D721Med (cell line): Measurements from ENCODE around the gene TBC1D22A.

ENCODE experiments used
- DNase-seq: peaks from one replicate; pipeline ENCODE4 v3.0.0; 2011; ENCODE audit warnings: low spot score; ENCODE audit not compliant: insufficient read length
- FAIRE-seq: peaks from 2 replicates; lab custom pipeline; 2011; peaks lifted over from hg19 to GRCh38; lab: Jason Lieb, UNC
- CTCF ChIP-seq: IDR thresholded peaks from 2 replicates; pipeline ENCODE4 v1.5.1; 2012; ENCODE audit warnings: mild to moderate bottlenecking, control low read depth; ENCODE audit not compliant: insufficient read depth; ENCODE audit errors: missing control alignments

TBC1D22A gene

GRCh38 chr22:46824344-46824909 is 62.0 kb downstream of the TBC1D22A start:
- FAIRE-seq (no peak), DNase-seq (no peak)

GRCh38 chr22:46824980-46825544 is 62.6 kb downstream of the TBC1D22A start:
- FAIRE-seq (no peak), DNase-seq (no peak)
- no peak for TF ChIP-seq CTCF

More at GRCh38 chr22:46824344-46824909, 62.0 kb downstream of the TBC1D22A start:
- no peak for TF ChIP-seq CTCF

DNA sequence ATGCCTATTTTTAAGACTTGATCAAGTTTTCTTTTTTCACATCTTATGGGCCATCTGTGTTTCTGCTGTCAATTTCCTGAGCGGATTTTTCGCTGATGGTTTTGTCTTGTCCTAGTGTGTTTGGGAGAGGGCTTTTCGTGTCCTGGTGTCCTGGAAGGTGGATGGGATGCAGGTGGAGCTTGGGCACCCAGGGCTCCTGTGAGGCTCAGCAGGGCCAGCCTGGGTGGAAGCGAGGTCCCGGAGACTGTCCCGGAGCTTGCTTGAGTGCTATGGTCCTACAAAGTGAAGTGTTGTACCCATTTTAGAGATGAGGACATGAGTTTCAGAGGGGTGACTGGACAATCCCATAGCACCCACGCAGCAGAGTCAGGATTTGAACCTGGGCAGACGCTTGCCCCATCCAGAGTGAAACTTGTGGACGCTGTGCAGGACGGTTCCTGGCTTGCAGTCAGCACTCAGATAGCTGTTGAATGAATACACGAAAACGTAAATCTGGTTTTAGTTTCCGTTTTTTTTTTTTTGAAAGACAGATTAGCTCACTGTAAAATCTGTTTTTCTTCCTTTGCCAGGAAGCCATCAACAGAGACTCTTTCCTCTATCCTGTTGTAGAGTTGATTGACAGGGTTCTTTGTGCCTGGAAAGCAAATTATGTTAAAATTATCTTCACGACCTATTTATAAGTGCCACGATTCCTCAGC is 64.1 kb downstream of the TBC1D22A start:
- DNase-seq (no peak), FAIRE-seq (no peak)
- no peak for TF ChIP-seq CTCF

- DNase-seq (no peak), FAIRE-seq (no peak)
- no peak for TF ChIP-seq CTCF
Measured at GRCh38 chr22:46827136-46827780, 64.8 kb downstream of the TBC1D22A start.

- DNase-seq, result no peak
- no peak for TF ChIP-seq CTCF
- no peak for FAIRE-seq
Measured at GRCh38 chr22:46827781-46828180, 65.3 kb downstream of the TBC1D22A start.

DNA sequence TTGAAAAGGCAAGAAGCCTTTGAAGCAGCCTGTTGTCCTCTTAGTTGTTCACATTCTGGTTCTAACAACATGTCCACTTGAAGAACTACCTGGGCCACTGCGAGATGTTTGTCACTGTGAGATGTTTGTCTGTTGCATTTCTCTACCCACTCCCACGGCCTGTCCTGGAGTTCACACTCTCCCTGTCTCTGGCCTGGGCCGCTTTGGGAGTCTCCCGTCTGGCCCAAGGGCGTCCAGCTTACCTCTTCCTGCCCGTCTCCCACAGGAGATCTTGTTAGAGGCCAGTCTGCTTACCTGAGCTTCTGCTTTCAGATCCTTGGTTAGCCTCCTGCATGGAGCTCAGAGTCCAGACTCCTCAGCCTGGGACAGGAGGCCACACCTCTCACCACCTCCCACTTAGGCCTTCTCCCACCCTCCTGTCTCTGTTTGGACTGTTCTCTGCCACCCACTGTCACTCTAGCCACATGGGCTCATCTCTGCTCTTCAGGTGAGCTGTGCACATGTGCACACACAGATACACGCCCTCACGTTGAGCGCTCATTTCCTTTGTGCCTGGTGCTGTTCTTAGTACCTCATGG is 66.0 kb downstream of the TBC1D22A start:
- DNase-seq (no peak), FAIRE-seq (no peak)
- no peak for TF ChIP-seq CTCF
